Transverse colon (tissue), 4 donors: ENCODE measurements around the gene KRT78. TPM values are rescaled to one million over a fixed set of nuclear protein-coding genes. Genes with fewer than 3 reads are reported as not detected.

ENCODE experiments used
- DNase-seq: peaks from one replicate; pipeline ENCODE4 v3.0.0-alpha.2; 2019
- H3K27ac ChIP-seq, 4 donors: fragments of 200-600 bp; sonication (generic); 2 replicates each; pipeline ENCODE4 v1.5.1; 2016 to 2018; ENCODE audit warnings: inconsistent platforms in 4 of 4
- H3K27me3 ChIP-seq: fragments of 200-600 bp; sonication (generic); 2 replicates; pipeline ENCODE4 v1.5.1; 2017; ENCODE audit warnings: inconsistent platforms
- H3K36me3 ChIP-seq, 4 donors: fragments of 200-600 bp; sonication (generic); 2 replicates each; pipeline ENCODE4 v1.5.1; 2017 to 2019; ENCODE audit warnings: inconsistent platforms in 4 of 4
- H3K4me1 ChIP-seq, 4 donors: fragments of 200-600 bp; sonication (generic); 2 replicates each; pipeline ENCODE4 v1.5.1; 2017 to 2020; ENCODE audit warnings: inconsistent platforms in 4 of 4
- H3K4me3 ChIP-seq, 4 donors: fragments of 200-600 bp; sonication (generic); 1 replicate in 1 of 4; 2 replicates in 3 of 4; pipeline versions ENCODE4 v1.5.1 to v1.6.1; 2017 to 2019; ENCODE audit warnings: inconsistent platforms in 4 of 4
- H3K9me3 ChIP-seq, 2 donors: fragments of 200-600 bp; sonication (generic); 2 replicates each; pipeline ENCODE4 v1.5.1; 2017 to 2019; ENCODE audit warnings: inconsistent platforms in 2 of 2
- CTCF ChIP-seq, 5 experiments: fragments of 200-600 bp in 3 of 5; fragments of 450-650 bp in 2 of 5; sonication (generic) in 3 of 5; IDR thresholded peaks; 1 replicate in 2 of 5; 2 replicates in 3 of 5; pipeline ENCODE4 v1.5.1; 2016 to 2017; ENCODE audit warnings: antibody characterized with exemption in 5 of 5, inconsistent platforms in 3 of 5, mild to moderate bottlenecking in 2 of 5, moderate library complexity in 1 of 5
- EP300 ChIP-seq: sonication (generic); formaldehyde crosslinking; IDR thresholded peaks from one replicate; pipeline ENCODE4 v1.6.1; 2017; ENCODE audit warnings: antibody characterized with exemption, low read depth
- POLR2A ChIP-seq: fragments of 450-650 bp; IDR thresholded peaks from one replicate; pipeline ENCODE4 v1.6.1; 2016; ENCODE audit warnings: antibody characterized with exemption, mild to moderate bottlenecking, moderate library complexity
- POLR2AphosphoS5 ChIP-seq, 3 donors: sonication (generic); formaldehyde crosslinking; IDR thresholded peaks; one replicate each; pipeline ENCODE4 v1.6.1; 2016; ENCODE audit warnings: antibody characterized with exemption in 3 of 3
- WGBS, 2 donors: methylation state at CpG; one replicate each; pipeline ENCODE4 v1.1.5; 2018; ENCODE audit warnings: low coverage in 1 of 2; 5-methylcytosine and 5-hydroxymethylcytosine counted together
- in situ Hi-C, 4 donors: fragments of 200-750 bp; cut with MboI; loops; one replicate each; pipeline versions ENCODE4 v1.15.0 to v1.15.1; 2017; ENCODE audit warnings: low sequenced_read_pairs in 3 of 4, low pct_ligation_motif_present in 1 of 4, low pct_unique_long_range_greater_than_20kb in 1 of 4
- intact Hi-C: fragments of 100-400 bp; cut with DNase I; formaldehyde crosslinking; loops from one replicate; pipeline ENCODE4 v1.15.1; 2023; ENCODE audit warnings: low total_unique reads
- total RNA-seq, 4 donors: library from RNA; depleted of rRNA; stranded (reverse); fragments of >200 nt; gene quantifications; one replicate each; pipeline ENCODE4 v1.1.0, GENCODE V29; 2016

Gene KRT78
- total RNA-seq, 4 donors from 2014 or later: not detected

DNA sequence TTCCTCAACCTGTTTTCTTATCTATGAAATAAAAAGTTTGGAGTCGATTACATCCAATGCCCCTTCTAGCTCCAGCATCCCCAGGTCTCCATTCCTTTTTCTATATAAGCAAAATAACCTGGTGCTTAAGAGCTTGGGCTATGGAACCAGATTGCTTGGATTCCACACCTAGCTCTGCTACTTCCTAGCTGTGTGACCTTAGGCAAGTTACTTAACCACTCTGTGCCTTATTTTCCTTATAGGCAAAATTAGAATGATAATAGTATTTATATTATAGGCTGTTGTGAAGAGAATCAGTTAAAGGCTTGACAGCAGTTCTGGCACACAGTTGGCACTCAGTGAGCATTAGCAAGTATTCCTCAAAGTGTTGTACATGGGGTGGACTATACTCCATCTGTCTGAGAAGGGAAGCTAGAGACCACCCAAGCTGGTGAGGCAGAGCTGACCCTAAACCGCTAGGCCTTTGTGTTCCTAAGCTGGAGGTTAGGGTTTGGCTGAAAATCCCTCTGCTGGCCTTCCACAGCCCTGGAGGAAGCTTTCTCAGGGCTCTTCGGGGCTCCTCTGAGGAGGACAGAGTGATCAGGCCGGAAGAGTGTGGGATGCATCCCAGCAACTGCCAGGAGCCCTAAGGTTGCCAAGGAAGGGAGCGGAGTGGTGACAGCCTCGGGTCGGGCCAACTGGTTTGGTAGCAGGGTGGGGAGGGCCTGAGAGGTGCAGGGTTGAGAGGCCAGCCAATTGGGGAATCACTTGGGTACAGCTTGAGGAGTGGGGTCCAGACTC, 28.9 kb downstream of the KRT78 start:
- Histone ChIP-seq H3K36me3 (no peaks in the 10 kb centered on the region), H3K27me3 (peaks cover 10% of the 10 kb centered on the region), H3K9me3 (no peaks in the 10 kb centered on the region), H3K4me1 (no peaks in the 10 kb centered on the region), H3K27ac (no peak overlapping the region), H3K4me3 (no peak overlapping the region)
- in situ Hi-C loops (no loop called here), intact Hi-C loops (no loop called here)
- TF ChIP-seq POLR2AphosphoS5 (IDR thresholded peaks at IDR 0.05) (no peak), EP300 (no peak), CTCF (IDR thresholded peaks at IDR 0.05) (no peak), POLR2A (no peak)
- no peak for DNase-seq
- 86 to 87% methylated on average over 1 to 7 of the region's 7 CpGs for WGBS, 2 donors

DNA sequence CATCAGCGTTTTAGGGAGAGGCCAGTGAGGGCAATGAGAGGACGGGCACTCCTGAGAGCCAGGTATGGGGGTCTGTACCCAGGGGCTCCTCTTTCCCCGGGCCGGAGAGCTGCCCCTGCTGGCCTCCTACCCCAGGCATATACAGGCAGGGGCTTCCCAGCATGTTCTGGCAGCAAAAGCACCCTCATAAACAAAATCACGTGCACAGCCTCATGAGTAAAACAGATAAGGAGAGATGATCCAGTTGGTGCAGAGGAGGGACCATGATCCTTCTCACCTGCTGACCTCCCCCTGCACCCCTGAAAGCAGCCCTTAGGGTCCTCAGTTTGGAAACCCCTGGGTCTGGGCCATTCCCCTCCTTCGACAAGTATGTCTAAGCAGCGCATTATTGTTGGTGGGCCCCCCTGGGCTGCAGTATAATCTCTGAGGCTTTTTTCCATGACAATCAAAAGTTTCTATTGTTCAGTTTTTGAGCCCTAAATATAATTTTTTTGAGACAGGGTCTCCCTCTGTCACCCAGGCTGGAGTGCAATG, 29.8 kb downstream of the KRT78 start:
- Histone ChIP-seq H3K4me1 (no peaks in the 10 kb centered on the region), H3K9me3 (no peaks in the 10 kb centered on the region), H3K27me3 (peaks cover 10% of the 10 kb centered on the region), H3K36me3 (no peaks in the 10 kb centered on the region), H3K27ac (no peak overlapping the region), H3K4me3 (no peak overlapping the region)
- TF ChIP-seq POLR2A (no peak), POLR2AphosphoS5 (IDR thresholded peaks at IDR 0.05) (no peak), EP300 (no peak), CTCF (IDR thresholded peaks at IDR 0.05) (no peak)
- DNase-seq: no peak
- WGBS, 2 donors: 38% methylated on average over 7 of the region's 7 CpGs; no CpG with 5 or more reads in 1 of the 2 donors
- intact Hi-C loops: no loop called here
- in situ Hi-C loops: no loop called here

DNA sequence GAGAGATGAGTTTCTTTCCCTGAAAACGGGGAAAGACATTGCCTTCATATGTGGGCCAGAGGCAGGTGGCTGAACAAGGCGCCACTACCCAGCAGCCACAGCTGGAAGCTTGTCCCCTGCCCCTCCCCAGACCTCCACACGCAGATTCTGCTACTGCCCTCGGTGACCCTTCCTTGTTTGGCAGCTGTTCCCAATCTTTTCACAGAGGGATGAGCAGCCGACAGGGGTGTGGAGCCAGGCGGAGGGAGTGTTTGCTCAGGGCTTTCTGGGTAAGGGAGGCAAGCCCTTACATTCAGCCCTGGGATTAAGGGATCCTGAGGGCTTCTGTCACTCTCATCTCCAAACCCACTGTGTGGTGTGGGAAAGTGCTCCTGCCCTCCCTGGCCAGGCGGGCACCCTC, 30.4 kb downstream of the KRT78 start:
- no peak for DNase-seq
- Histone ChIP-seq H3K27me3 (peaks cover 10% of the 10 kb centered on the region), H3K27ac (no peak overlapping the region), H3K4me1 (no peaks in the 10 kb centered on the region), H3K36me3 (no peaks in the 10 kb centered on the region), H3K9me3 (no peaks in the 10 kb centered on the region), H3K4me3 (no peak overlapping the region)
- intact Hi-C loops (no loop called here), in situ Hi-C loops (no loop called here)
- TF ChIP-seq POLR2A: no peak
- TF ChIP-seq EP300: no peak
- TF ChIP-seq POLR2AphosphoS5 (IDR thresholded peaks at IDR 0.05): no peak
- no peak for TF ChIP-seq CTCF (IDR thresholded peaks at IDR 0.05)
- WGBS, 2 donors: 35% methylated on average over 7 of the region's 7 CpGs; no CpG with 5 or more reads in 1 of the 2 donors

DNA sequence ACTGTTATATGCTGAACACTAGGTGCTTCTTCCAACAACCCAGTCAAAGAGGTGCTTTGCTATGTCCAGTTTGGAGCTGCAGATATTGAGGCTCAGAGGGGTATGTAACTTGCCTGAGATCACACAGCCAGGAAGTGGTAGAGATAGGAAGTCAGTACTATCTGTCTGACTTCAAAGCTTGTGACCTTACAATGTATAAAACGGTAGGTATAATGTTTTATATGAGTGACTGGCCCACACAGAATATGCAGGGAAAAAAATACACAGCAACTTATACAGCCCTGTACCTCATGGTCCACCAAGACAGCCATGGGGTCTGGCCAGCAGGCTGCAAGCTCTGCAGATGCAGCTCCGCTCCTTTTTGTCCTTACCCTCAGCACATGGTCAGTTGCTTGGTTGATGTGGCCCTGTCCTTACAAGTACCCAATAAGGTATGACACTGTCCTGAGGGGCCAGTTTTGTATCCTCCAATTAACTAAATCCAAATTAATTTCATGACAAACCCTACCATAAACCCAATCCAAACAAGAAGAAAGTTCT, 31.0 kb downstream of the KRT78 start:
- intact Hi-C loops: no loop called here
- in situ Hi-C loops: no loop called here
- H3K36me3 ChIP-seq: no peaks in the 10 kb centered on the region
- peaks cover 10% of the 10 kb centered on the region for H3K27me3 ChIP-seq
- no peak for TF ChIP-seq POLR2AphosphoS5 (IDR thresholded peaks at IDR 0.05)
- TF ChIP-seq POLR2A: no peak
- no peak for TF ChIP-seq EP300
- TF ChIP-seq CTCF (IDR thresholded peaks at IDR 0.05): no peak
- no peak overlapping the region for H3K4me3 ChIP-seq
- H3K4me1 ChIP-seq: no peaks in the 10 kb centered on the region
- no peak for DNase-seq
- H3K9me3 ChIP-seq: no peaks in the 10 kb centered on the region
- no peak overlapping the region for H3K27ac ChIP-seq
- WGBS, 2 donors: 60 to 75% methylated on average over 1 to 2 of the region's 2 CpGs
